ENCODE results near the gene SLIT3. TPM values are rescaled to one million over a fixed set of nuclear protein-coding genes. Genes with fewer than 3 reads are reported as not detected.

Gene SLIT3
- total and polyA plus RNA-seq, 9 of the 15 experiments (the other 6 are each of a cell fraction or from before 2014, with no cell fraction given), result 0.01 to 0.04 TPM; not detected in 7

GRCh38 chr5:169318556-169318955, 17.6 kb upstream of the SLIT3 start (continued):
- TF ChIP-seq CHD7 (IDR thresholded peaks at IDR 0.05; ENCODE audit: low read depth, low read length) (no peak), SAP30 (IDR thresholded peaks at IDR 0.05; ENCODE audit: borderline replicate concordance, insufficient read depth, low read depth, low read length, poor library complexity, severe bottlenecking) (no peak), MCM3 (IDR thresholded peaks at IDR 0.05) (no peak)
